BLaER1 (cell line): ENCODE results near the gene TAS1R3.

Experiments
- H3K27ac ChIP-seq: shearing (Covaris generic); formaldehyde crosslinking; 2 replicates; pipeline ENCODE4 v1.8.1; 2022
- H3K27me3 ChIP-seq: shearing (Covaris generic); formaldehyde crosslinking; 2 replicates; pipeline ENCODE4 v1.8.1; 2022
- H3K36me3 ChIP-seq: shearing (Covaris generic); formaldehyde crosslinking; 2 replicates; pipeline ENCODE4 v1.8.1; 2022
- H3K4me1 ChIP-seq: shearing (Covaris generic); formaldehyde crosslinking; 2 replicates; pipeline ENCODE4 v1.8.1; 2022
- H3K4me2 ChIP-seq: shearing (Covaris generic); formaldehyde crosslinking; 2 replicates; pipeline ENCODE4 v1.8.1; 2022
- H3K4me3 ChIP-seq: shearing (Covaris generic); formaldehyde crosslinking; 2 replicates; pipeline ENCODE4 v1.8.1; 2022
- H3K9ac ChIP-seq: shearing (Covaris generic); formaldehyde crosslinking; 2 replicates; pipeline ENCODE4 v1.8.1; 2022
- H3K9me3 ChIP-seq: shearing (Covaris generic); formaldehyde crosslinking; 2 replicates; pipeline ENCODE4 v1.8.1; 2022
- H4K20me1 ChIP-seq: shearing (Covaris generic); formaldehyde crosslinking; 2 replicates; pipeline ENCODE4 v1.8.1; 2022
- Cebpa-rat ChIP-seq: shearing (Covaris generic); IDR thresholded peaks from 2 replicates; pipeline ENCODE4 v1.8.1; 2022

The TAS1R3 gene

GRCh38 chr1:1336931-1337792 is 6.1 kb downstream of the TAS1R3 start:
- TF ChIP-seq Cebpa-rat, result no peak
- no peak overlapping the region for H3K4me3 ChIP-seq
- H3K9ac ChIP-seq, result no peak overlapping the region
- H3K4me2 ChIP-seq, result no peak overlapping the region
- H3K27me3 ChIP-seq, result no peaks in the 10 kb centered on the region
- H4K20me1 ChIP-seq, result peaks cover 72% of the 10 kb centered on the region
- H3K27ac ChIP-seq, result no peak overlapping the region
- H3K4me1 ChIP-seq, result peaks cover 3% of the 10 kb centered on the region
- no peaks in the 10 kb centered on the region for H3K9me3 ChIP-seq
- peaks cover 73% of the 10 kb centered on the region for H3K36me3 ChIP-seq

GRCh38 chr1:1337793-1338147 is 6.7 kb downstream of the TAS1R3 start:
- Histone ChIP-seq H3K9ac (no peak overlapping the region), H3K27me3 (no peaks in the 10 kb centered on the region), H4K20me1 (peaks cover 72% of the 10 kb centered on the region), H3K36me3 (peaks cover 73% of the 10 kb centered on the region), H3K4me2 (no peak overlapping the region), H3K27ac (no peak overlapping the region), H3K4me3 (no peak overlapping the region), H3K9me3 (no peaks in the 10 kb centered on the region), H3K4me1 (peaks cover 9% of the 10 kb centered on the region)
- TF ChIP-seq Cebpa-rat, result no peak

GRCh38 chr1:1338278-1338677 is 7.2 kb downstream of the TAS1R3 start:
- Histone ChIP-seq H3K4me3 (no peak overlapping the region), H3K27ac (no peak overlapping the region), H3K4me1 (peaks cover 14% of the 10 kb centered on the region), H3K9ac (no peak overlapping the region), H3K36me3 (peaks cover 73% of the 10 kb centered on the region), H3K4me2 (no peak overlapping the region), H3K9me3 (no peaks in the 10 kb centered on the region), H3K27me3 (no peaks in the 10 kb centered on the region), H4K20me1 (peaks cover 73% of the 10 kb centered on the region)
- no peak for TF ChIP-seq Cebpa-rat

- H3K27ac ChIP-seq, result no peak overlapping the region
- TF ChIP-seq Cebpa-rat, result no peak
- H3K36me3 ChIP-seq, result peaks cover 59% of the 10 kb centered on the region
- H3K4me2 ChIP-seq, result no peak overlapping the region
- peaks cover 33% of the 10 kb centered on the region for H3K4me1 ChIP-seq
- H3K4me3 ChIP-seq, result no peak overlapping the region
- no peaks in the 10 kb centered on the region for H3K9me3 ChIP-seq
- H4K20me1 ChIP-seq, result peaks cover 73% of the 10 kb centered on the region
- H3K9ac ChIP-seq, result no peak overlapping the region
- H3K27me3 ChIP-seq, result no peaks in the 10 kb centered on the region
Measured at GRCh38 chr1:1340185-1340584, 9.1 kb downstream of the TAS1R3 start.

GRCh38 chr1:1340791-1341548 is 9.9 kb downstream of the TAS1R3 start:
- no peak overlapping the region for H3K4me2 ChIP-seq
- no peak overlapping the region for H3K4me3 ChIP-seq
- H3K9me3 ChIP-seq, result no peaks in the 10 kb centered on the region
- TF ChIP-seq Cebpa-rat, result no peak
- peaks cover 52% of the 10 kb centered on the region for H3K36me3 ChIP-seq
- peaks cover 41% of the 10 kb centered on the region for H3K4me1 ChIP-seq
- no peaks in the 10 kb centered on the region for H3K27me3 ChIP-seq
- H3K9ac ChIP-seq, result no peak overlapping the region
- H3K27ac ChIP-seq, result no peak overlapping the region
- peaks cover 73% of the 10 kb centered on the region for H4K20me1 ChIP-seq

GRCh38 chr1:1341549-1342021 is 10.5 kb downstream of the TAS1R3 start:
- no peak overlapping the region for H3K4me2 ChIP-seq
- H3K36me3 ChIP-seq, result peaks cover 45% of the 10 kb centered on the region
- no peak for TF ChIP-seq Cebpa-rat
- H3K4me3 ChIP-seq, result no peak overlapping the region
- H3K9me3 ChIP-seq, result no peaks in the 10 kb centered on the region
- no peak overlapping the region for H3K27ac ChIP-seq
- no peaks in the 10 kb centered on the region for H3K27me3 ChIP-seq
- H3K4me1 ChIP-seq, result peaks cover 47% of the 10 kb centered on the region
- peaks cover 73% of the 10 kb centered on the region for H4K20me1 ChIP-seq
- H3K9ac ChIP-seq, result no peak overlapping the region

GRCh38 chr1:1342061-1342562 is 11.0 kb downstream of the TAS1R3 start:
- peaks cover 75% of the 10 kb centered on the region for H4K20me1 ChIP-seq
- H3K9ac ChIP-seq, result peak overlapping the region; percentile 55
- peaks cover 40% of the 10 kb centered on the region for H3K36me3 ChIP-seq
- no peak overlapping the region for H3K4me3 ChIP-seq
- peak overlapping the region; percentile 66 for H3K27ac ChIP-seq
- no peak for TF ChIP-seq Cebpa-rat
- H3K9me3 ChIP-seq, result no peaks in the 10 kb centered on the region
- H3K4me1 ChIP-seq, result peaks cover 52% of the 10 kb centered on the region
- H3K27me3 ChIP-seq, result no peaks in the 10 kb centered on the region
- H3K4me2 ChIP-seq, result peak overlapping the region; percentile 72

- peaks cover 58% of the 10 kb centered on the region for H3K4me1 ChIP-seq
- TF ChIP-seq Cebpa-rat, result no peak
- H3K4me3 ChIP-seq, result no peak overlapping the region
- peak overlapping the region; percentile 66 for H3K27ac ChIP-seq
- peak overlapping the region; percentile 72 for H3K4me2 ChIP-seq
- H3K9me3 ChIP-seq, result no peaks in the 10 kb centered on the region
- peaks cover 35% of the 10 kb centered on the region for H3K36me3 ChIP-seq
- H4K20me1 ChIP-seq, result peaks cover 75% of the 10 kb centered on the region
- peak overlapping the region; percentile 55 for H3K9ac ChIP-seq
- H3K27me3 ChIP-seq, result no peaks in the 10 kb centered on the region
Measured at GRCh38 chr1:1342584-1343115, 11.6 kb downstream of the TAS1R3 start.

- peaks cover 87% of the 10 kb centered on the region for H4K20me1 ChIP-seq
- peak overlapping the region; percentile 99 for H3K4me2 ChIP-seq
- H3K4me1 ChIP-seq, result peaks cover 67% of the 10 kb centered on the region
- no peaks in the 10 kb centered on the region for H3K9me3 ChIP-seq
- peak overlapping the region; percentile 45; the same call in 1 of the 2 replicates for H3K9ac ChIP-seq
- no peaks in the 10 kb centered on the region for H3K27me3 ChIP-seq
- no peak overlapping the region for H3K4me3 ChIP-seq
- TF ChIP-seq Cebpa-rat, result no peak
- H3K36me3 ChIP-seq, result peaks cover 27% of the 10 kb centered on the region
- peak overlapping the region; percentile 22; the same call in 1 of the 2 replicates for H3K27ac ChIP-seq
Measured at GRCh38 chr1:1343811-1344421, 12.8 kb downstream of the TAS1R3 start.
